Thymus (tissue), 11 donors: ENCODE measurements around the gene CD93. TPM values are rescaled to one million over a fixed set of nuclear protein-coding genes. Genes with fewer than 3 reads are reported as not detected.

Source experiments
- DNase-seq, 9 donors: peaks; one replicate each; pipeline ENCODE4 v3.0.0-alpha.2; 2013; ENCODE audit warnings: low spot score in 9 of 9, low read depth in 6 of 9, missing footprints in 1 of 9
- H3K27ac ChIP-seq, 2 donors: one replicate each; pipeline ENCODE4 v1.5.1; 2013; ENCODE audit warnings: control low read depth in 1 of 2, low read depth in 1 of 2, low read length in 1 of 2, mild to moderate bottlenecking in 1 of 2, moderate library complexity in 1 of 2
- H3K27me3 ChIP-seq, 2 donors: one replicate each; pipeline ENCODE4 v1.5.1; 2013; ENCODE audit warnings: low read length in 1 of 2; ENCODE audit not compliant: control insufficient read depth in 2 of 2, insufficient read depth in 1 of 2
- H3K36me3 ChIP-seq, 2 donors: one replicate each; pipeline ENCODE4 v1.5.1; 2013; ENCODE audit warnings: low read length in 1 of 2, mild to moderate bottlenecking in 1 of 2, moderate library complexity in 1 of 2; ENCODE audit not compliant: control insufficient read depth in 2 of 2, insufficient read depth in 2 of 2
- H3K4me1 ChIP-seq, 2 donors: one replicate each; pipeline ENCODE4 v1.5.1; 2013; ENCODE audit warnings: low read length in 2 of 2; ENCODE audit not compliant: control insufficient read depth in 2 of 2, insufficient read depth in 2 of 2
- H3K4me3 ChIP-seq, 2 donors: one replicate each; pipeline ENCODE4 v1.5.1; 2013; ENCODE audit warnings: low read length in 2 of 2, control low read depth in 1 of 2, mild to moderate bottlenecking in 1 of 2
- H3K9me3 ChIP-seq, 2 donors: one replicate each; pipeline ENCODE4 v1.5.1; 2013; ENCODE audit warnings: low read length in 1 of 2, mild to moderate bottlenecking in 1 of 2; ENCODE audit not compliant: control insufficient read depth in 2 of 2, insufficient read depth in 1 of 2
- WGBS: extraction: QIAGEN DNeasy Blood & Tissue Kit; methylation state at CpG from one replicate; pipeline ENCODE4 v1.1.7; 2013; 5-methylcytosine and 5-hydroxymethylcytosine counted together
- polyA plus RNA-seq: library from polyadenylated mRNA; stranded (reverse); fragments of 200-250 nt; gene quantifications from one replicate; pipeline ENCODE4 v1.2.3, GENCODE V29; 2013
- total RNA-seq: library from RNA; stranded (reverse); fragments of 120-200 nt; gene quantifications from one replicate; pipeline ENCODE4 v1.2.4, GENCODE V29; 2013
- donor health status: healthy.

Gene CD93
- total and polyA plus RNA-seq, 2 donors, result 16.4 to 19.8 TPM

DNA sequence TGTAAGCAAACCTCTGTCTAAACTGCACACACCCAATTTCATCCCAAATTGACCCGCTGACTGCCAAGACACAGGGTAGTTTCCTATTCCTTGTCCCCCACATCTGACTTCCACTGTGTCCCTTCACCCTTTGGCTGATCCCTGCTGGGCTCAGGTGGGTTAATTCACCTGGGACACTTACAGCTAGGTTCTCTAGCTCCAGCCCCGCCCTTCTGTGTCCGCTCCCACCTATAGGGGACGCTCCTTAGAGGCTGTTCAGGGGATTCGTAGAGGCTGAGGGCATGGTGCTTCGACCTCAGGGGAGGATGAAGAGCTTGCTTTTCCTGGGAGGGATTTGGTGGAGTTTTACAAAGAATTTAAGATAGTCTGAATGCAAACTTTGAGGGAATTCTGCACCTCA is 4.0 kb upstream of the CD93 start:
- Histone ChIP-seq H3K4me1 (peaks cover 8 to 25% of the 10 kb centered on the region in 2 donors), H3K27me3 (no peaks in the 10 kb centered on the region), H3K9me3 (no peaks in the 10 kb centered on the region), H3K4me3 (no peak overlapping the region), H3K27ac (no peak overlapping the region), H3K36me3 (no peaks in the 10 kb centered on the region)
- 94% methylated on average over 6 of the region's 6 CpGs for WGBS
- DNase-seq, result no peak

DNA sequence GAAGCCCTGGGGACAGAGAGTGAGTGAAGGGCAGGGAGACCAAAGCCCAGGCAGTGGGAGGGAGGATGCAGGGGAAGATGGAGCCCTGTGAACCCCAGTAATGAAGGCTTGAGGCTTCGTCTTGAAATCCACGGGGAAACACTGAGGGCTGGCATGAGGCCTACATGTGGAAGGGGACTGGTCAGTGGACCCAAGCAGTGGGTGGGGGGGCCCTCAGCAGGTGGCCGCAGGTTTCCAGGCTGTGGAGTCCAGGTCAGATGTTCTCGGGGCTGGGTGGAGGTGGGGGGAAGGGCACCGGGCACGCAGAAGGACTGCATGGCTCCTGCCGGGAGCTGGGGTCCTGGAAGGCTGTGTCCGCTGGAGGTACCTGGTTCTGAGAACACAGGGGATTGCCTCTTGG is 2.7 kb upstream of the CD93 start:
- WGBS, result 98% methylated on average over 8 of the region's 8 CpGs
- no peak overlapping the region for H3K27ac ChIP-seq
- DNase-seq, result no peak
- H3K36me3 ChIP-seq, result no peaks in the 10 kb centered on the region
- H3K4me3 ChIP-seq, result no peak overlapping the region
- no peaks in the 10 kb centered on the region for H3K9me3 ChIP-seq
- no peaks in the 10 kb centered on the region for H3K27me3 ChIP-seq
- H3K4me1 ChIP-seq, result peaks cover 8 to 37% of the 10 kb centered on the region in 2 donors

DNA sequence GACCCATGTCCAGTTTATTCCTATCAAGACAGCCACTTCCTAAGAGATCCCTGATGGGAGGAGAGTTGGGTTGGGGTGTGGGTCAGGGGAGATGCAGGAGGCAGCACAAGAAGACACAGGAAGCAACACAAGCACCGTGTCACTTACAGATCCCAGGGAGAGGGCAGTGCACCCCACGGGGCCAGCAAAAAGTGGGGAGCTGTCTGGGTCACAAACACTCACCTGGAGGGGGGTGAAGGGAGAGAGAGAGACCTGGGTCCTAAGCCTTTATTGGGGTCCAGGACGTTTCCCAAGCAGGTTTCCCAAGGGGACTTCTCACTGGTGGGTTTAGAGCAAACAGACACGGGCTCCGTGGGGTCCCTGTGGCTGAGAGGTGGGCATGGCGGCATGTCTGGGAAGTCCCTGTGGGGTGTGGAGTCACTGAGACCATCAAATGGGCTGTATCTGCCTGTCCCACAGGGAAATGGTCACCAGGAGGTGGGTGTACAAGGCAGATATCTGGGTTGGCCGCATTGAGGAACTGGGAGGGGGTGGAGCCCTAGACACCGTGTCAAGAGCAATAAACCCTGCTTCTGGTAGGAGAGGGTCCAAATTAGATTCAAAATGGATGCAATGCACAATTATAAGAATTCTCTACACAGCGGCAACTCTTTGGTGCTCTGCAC is 1.6 kb upstream of the CD93 start:
- 85% methylated on average over 9 of the region's 9 CpGs for WGBS
- DNase-seq, result no peak
- no peaks in the 10 kb centered on the region for H3K9me3 ChIP-seq

DNA sequence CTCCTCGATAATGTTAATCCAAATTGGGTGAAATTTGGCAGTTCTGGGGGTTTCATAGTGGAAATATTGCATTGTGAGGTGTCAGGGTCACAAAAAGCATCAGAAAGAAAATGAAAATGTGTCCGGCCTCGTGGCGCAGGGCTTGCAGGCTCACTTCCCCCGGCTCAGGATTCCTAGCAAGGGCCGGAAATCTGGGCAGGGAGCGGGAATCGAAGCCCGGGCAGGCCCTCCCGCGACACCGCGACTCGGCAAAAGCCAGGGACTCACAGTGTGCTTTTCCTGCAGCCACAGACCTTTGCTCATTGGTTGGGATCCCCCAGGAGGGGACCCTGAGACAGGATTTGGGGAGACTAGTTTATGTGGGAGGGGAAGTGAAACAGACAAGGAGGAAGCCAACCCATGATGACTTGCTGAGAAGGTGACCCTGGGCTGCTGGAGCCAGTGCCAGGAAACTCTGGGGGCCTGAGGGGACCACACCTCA is 847 bp upstream of the CD93 start:
- H3K9me3 ChIP-seq, result no peaks in the 10 kb centered on the region
- peaks cover 8 to 55% of the 10 kb centered on the region in 2 donors for H3K4me1 ChIP-seq
- H3K27me3 ChIP-seq, result no peaks in the 10 kb centered on the region
- 86% methylated on average over 14 of the region's 14 CpGs for WGBS
- H3K36me3 ChIP-seq, result no peaks in the 10 kb centered on the region
- DNase-seq, result peak in 1 of 9 donors; percentile 30
- no peak overlapping the region for H3K4me3 ChIP-seq
- H3K27ac ChIP-seq, result peak overlapping the region in 1 of 2 donors; percentile 70

More for the DNA sequence above, 1.6 kb upstream of the CD93 start:
- H3K36me3 ChIP-seq, result no peaks in the 10 kb centered on the region
- peaks cover 8 to 49% of the 10 kb centered on the region in 2 donors for H3K4me1 ChIP-seq
- H3K27me3 ChIP-seq, result no peaks in the 10 kb centered on the region
- H3K27ac ChIP-seq, result no peak overlapping the region
- H3K4me3 ChIP-seq, result no peak overlapping the region

DNA sequence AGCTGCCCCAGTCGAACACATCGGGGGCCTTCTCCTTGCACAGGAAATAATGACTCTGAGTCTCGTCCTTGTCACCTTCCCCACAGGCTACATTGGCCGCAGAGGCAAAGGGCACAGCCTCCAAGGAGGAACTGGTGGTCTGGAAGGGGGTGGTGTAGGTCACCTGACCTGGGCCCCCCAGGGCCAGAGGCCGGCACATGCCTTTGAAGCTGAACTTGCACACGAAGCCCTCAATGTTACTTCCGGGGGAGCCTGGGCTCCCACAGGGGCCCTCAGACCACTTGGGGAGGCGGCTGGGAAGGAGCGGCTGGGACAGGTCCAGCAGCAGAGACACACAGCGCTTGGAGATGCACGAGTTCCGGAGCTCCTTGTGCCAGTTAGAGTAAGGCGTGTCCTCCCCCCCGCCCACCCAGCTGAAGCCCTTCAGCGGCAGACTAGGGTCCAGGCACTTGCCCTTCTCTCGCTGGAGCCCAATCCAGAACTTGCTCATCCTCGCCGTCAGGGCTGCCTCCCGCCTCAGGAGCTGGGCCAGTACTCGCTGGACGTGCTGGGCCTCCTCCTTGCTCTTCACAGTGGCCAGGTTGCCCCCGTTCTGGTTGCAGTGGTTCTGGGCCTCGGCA is 578 bp downstream of the CD93 start:
- Histone ChIP-seq H3K4me1 (peaks cover 8 to 64% of the 10 kb centered on the region in 2 donors), H3K4me3 (peak overlapping the region; percentile 26 to 47), H3K9me3 (no peaks in the 10 kb centered on the region), H3K36me3 (peaks cover 0 to 4% of the 10 kb centered on the region in 2 donors), H3K27ac (peak overlapping the region; percentile 54 to 70), H3K27me3 (no peaks in the 10 kb centered on the region)
- 80% methylated on average over 23 of the region's 23 CpGs for WGBS
- peak in 5 of 9 donors; percentile 26 to 63 (median 34) for DNase-seq

DNA sequence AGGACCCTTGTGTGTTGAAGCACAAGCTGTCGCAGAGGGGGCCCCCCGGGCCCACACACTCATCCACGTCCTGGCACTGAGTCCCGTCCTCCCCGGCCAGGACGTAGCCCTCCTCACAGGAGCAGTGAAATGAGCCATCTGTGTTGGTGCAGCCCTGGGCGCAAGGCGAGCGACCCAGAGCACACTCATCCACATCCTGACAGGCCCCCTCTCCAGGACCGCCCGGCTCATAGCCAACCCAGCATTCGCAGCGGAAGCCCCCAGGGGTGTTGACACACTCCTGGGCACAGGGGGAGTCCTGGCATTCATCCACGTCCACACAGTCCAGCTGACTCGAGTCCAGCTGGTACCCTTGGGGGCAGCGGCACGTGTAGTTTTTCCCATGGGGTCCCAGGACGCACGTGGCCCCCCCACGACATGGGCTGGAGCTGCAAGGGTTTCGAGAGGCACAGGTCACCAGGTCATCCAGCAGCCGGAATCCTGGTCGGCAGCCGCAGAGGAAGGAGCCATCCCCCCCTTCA is 1.2 kb downstream of the CD93 start:
- WGBS, result 95% methylated on average over 24 of the region's 24 CpGs
- Histone ChIP-seq H3K4me1 (peaks cover 8 to 64% of the 10 kb centered on the region in 2 donors), H3K27ac (no peak overlapping the region), H3K4me3 (peak overlapping the region in 1 of 2 donors; percentile 47), H3K36me3 (peaks cover 0 to 4% of the 10 kb centered on the region in 2 donors), H3K9me3 (peaks cover 0 to 1% of the 10 kb centered on the region in 2 donors), H3K27me3 (no peaks in the 10 kb centered on the region)
- DNase-seq, result peak in 1 of 9 donors; percentile 8

DNA sequence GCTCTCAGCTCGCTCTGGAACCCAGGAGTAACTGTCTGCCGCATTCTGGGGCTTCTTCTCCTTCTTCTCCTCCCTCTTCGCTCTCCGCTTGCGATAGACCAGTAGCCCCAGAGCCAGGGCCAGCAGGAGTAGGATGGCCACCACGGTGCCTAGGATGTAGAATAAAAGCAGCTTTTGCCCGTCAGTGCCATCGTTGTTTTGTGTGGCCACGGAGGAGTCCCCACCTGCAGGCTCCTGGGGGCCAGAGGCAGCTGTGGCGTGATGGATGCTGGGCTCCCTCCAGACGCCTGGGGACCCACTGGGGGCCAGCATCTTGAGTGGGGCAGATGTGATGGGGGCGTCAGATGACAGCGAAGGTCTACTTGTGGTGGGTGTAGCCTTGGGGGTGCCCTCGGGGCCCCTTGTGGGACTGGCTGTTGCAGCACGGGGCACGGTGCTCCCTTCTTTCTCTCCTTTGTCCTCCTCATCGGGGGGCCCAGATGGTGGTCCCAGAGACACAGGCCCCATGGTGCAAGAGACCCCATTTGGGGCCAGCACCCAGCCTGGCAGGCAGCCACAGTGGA is 1.8 kb downstream of the CD93 start:
- Histone ChIP-seq H3K27me3 (no peaks in the 10 kb centered on the region), H3K4me3 (peak overlapping the region in 1 of 2 donors; percentile 47), H3K36me3 (peaks cover 0 to 4% of the 10 kb centered on the region in 2 donors), H3K9me3 (peaks cover 0 to 1% of the 10 kb centered on the region in 2 donors), H3K27ac (peak overlapping the region; percentile 4 to 40), H3K4me1 (peaks cover 8 to 64% of the 10 kb centered on the region in 2 donors)
- WGBS, result 95% methylated on average over 17 of the region's 17 CpGs
- DNase-seq, result peak in 1 of 9 donors; percentile 7

DNA sequence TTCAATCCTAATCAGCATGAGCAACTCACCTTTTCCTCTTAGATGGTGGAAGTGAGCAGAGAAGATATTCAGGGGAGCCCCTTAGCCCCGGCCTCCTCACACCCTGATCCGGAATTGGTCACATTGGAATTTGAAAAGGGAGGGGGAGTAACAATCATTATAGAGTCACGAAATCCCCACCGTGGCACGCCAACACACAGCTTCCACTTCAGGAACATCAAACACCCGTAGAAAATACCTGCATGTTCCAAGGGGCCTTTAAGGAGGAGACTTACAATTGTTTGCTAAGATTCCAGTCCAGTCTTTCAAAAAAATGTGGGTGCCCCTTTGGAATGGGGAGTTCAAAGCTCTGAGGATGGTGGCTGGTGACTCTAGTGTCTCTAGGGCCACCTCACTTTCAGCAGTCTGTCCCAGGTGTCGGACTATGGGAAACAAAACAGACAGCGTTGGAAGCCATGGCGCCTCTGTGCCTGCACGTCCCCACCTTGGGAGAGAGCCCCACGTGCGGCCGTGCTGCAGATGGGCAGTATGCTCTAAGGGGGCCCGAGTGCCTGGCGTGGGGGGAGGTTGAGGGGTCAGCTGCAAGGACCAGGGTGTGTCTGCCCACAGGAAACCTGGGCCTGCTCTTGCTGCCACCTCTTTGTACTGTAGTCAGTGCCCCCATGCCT is 2.4 kb downstream of the CD93 start:
- Histone ChIP-seq H3K9me3 (peaks cover 0 to 1% of the 10 kb centered on the region in 2 donors), H3K4me3 (peak overlapping the region in 1 of 2 donors; percentile 47), H3K27me3 (no peaks in the 10 kb centered on the region), H3K36me3 (peaks cover 0 to 4% of the 10 kb centered on the region in 2 donors), H3K4me1 (peaks cover 8 to 64% of the 10 kb centered on the region in 2 donors), H3K27ac (peak overlapping the region; percentile 40 to 45)
- peak in 1 of 9 donors; percentile 18 for DNase-seq
- 92% methylated on average over 15 of the region's 15 CpGs for WGBS
